ENCODE results near the gene GPATCH2L.

The GPATCH2L gene

DNA sequence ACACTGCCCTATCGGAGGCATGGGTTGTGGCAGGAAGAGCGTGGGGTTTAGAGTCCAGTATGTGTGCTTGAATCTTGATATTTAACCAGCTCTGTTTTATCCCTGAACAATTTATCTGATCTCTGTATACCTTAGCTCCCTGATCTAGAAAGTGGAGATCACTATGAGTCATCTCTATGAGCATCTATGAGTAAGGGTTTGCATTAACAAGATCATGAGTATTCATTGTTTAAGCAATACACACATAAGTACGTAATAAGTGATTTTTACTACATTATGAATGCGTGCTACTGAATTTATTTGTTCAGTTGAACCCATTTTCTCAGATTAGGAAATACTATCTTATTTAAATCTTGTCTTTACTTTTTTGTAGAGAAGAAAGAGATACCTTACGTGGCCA lies 49.4 kb downstream of the GPATCH2L start:
- ChIA-PET POLR2A (no interaction called here), CTCF (interaction anchor here (0.8 kb wide), 1 partner anchor 150 kb away, joined by 3 read pairs; no protein-coding TSS in a partner anchor)
- TF ChIP-seq ZNF610 (tag by site-specific recombination; IDR thresholded peaks at IDR 0.05; ENCODE audit: borderline replicate concordance) (no peak), ZNF155 (tag by site-specific recombination; IDR thresholded peaks at IDR 0.05) (no peak), ZBTB17 (tag by site-specific recombination; IDR thresholded peaks at IDR 0.05) (no peak), PRDM1 (tag by site-specific recombination; IDR thresholded peaks at IDR 0.05) (no peak), ZNF747 (tag by site-specific recombination; IDR thresholded peaks at IDR 0.05) (no peak)

DNA sequence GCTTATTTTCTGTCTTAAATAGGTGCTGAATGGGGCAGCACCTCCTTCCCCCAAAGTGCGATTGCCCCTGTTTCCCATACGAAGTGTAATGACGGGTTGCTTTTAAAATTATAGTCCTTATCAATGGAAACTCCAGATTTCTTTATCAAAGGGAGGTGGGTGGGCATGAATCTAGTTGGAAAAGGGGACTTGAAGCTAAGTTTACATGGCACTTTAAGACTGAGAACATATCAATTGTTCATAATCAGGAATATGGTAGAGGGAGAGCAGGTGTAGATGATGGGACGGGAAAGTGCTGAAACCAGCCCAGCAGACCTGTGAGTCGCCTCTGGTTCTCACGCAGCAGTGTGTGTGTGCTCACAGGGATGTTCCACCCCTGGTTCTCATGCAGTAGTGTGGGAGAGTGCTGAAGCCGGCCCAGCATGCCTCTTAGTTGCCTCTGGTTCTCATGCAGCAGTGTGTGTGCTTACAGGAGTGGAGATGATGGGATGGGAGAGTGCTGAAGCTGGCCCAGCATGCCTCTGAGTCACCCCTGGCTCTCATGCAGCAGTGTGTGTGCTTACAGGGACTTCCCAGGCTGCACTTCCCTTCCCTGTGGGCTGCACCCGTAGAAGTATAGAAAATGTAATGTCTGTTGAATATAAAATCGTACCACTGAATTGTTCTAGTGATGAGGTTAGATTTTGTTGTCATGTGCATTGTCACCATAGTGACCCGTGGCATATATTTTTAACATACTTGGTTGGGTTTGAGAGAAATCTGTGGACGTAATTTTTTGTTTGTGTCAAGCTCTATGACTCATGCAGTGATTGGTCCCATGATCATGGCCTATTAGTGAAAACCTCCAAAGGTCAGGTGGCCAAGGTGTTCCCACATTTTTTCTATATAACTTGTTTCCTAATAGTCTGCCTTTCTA lies 51.6 kb downstream of the GPATCH2L start:
- peaks cover 5 to 58% of the 10 kb centered on the region in 2 experiments; a peak in 2 of 3 replicates for H3K36me3 ChIP-seq (ENCODE audit: control insufficient read depth in 2 of 2, insufficient read depth in 1 of 2, low read length in 2 of 2)
- TF ChIP-seq ZNF529 (tag by site-specific recombination; IDR thresholded peaks at IDR 0.05; ENCODE audit: insufficient replicate concordance) (no peak), ZIC2 (tag by site-specific recombination; IDR thresholded peaks at IDR 0.05) (peak; percentile 28; the same call in 1 of the 2 replicates), ZSCAN30 (tag by site-specific recombination; IDR thresholded peaks at IDR 0.05) (no peak), ZNF776 (tag by site-specific recombination; IDR thresholded peaks at IDR 0.05; ENCODE audit: borderline replicate concordance) (no peak)
- no peak overlapping the region for H3K27ac ChIP-seq (ENCODE audit: extremely low read depth, low read depth, low read length)
- H3K4me1 ChIP-seq (ENCODE audit: control insufficient read depth, insufficient read depth, low read length) = no peaks in the 10 kb centered on the region
- no peaks in the 10 kb centered on the region for H3K9me3 ChIP-seq (ENCODE audit: control insufficient read depth, insufficient read depth, low read depth, low read length)
- CTCF ChIA-PET = interaction anchor here (0.7 to 0.9 kb wide), 2 partner anchors 224 to 442 kb away, joined by 3 read pairs; no protein-coding TSS in a partner anchor
- H3K4me3 ChIP-seq (ENCODE audit: low read depth, low read length) = no peak overlapping the region
- POLR2A ChIA-PET = no interaction called here

More for the DNA sequence above, 49.4 kb downstream of the GPATCH2L start:
- Histone ChIP-seq H3K36me3 (ENCODE audit: control insufficient read depth in 2 of 2, insufficient read depth in 1 of 2, low read length in 2 of 2) (peaks cover 15 to 68% of the 10 kb centered on the region in 2 experiments; a peak in 2 of 3 replicates), H3K9me3 (ENCODE audit: control insufficient read depth, insufficient read depth, low read depth, low read length) (no peaks in the 10 kb centered on the region), H3K4me1 (ENCODE audit: control insufficient read depth, insufficient read depth, low read length) (no peaks in the 10 kb centered on the region), H3K4me3 (ENCODE audit: low read depth, low read length) (no peak overlapping the region), H3K27ac (ENCODE audit: extremely low read depth, low read depth, low read length) (no peak overlapping the region)

DNA sequence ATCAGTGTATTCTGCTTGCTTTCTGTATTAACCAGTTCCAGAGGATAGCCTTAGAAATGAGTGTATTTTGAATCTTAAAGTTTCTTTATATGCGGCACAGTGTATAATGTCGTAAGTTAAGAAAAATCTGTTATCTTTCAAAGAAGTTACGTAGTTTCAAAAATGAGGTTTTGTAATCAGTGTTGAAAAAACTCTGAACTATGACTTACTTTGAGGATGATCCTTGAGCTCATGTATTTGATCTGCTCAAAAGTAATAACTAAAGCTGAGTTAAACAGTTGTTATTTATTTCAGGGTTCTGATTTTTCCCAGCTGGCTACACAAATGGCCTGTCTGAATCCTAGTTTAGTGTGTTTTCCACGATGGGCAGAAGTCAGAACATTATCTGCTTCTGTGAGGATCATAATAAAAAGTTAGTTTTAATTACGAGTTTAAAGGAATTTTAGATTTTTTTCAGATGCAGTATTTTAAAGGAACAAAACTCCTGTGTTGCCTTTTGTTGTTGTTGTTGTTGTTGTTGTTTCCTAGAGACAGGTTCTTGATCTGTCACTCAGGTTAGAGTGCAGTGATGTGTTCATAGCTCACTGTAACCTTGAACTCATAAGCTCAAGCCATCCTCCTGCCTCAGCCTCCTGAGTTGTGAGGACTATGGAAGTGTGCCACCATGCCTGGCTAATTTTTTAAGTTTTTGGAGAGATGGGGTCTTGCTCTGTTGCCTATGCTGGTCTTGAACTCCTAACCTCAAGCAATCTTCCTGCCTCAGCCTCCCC lies 52.9 kb downstream of the GPATCH2L start:
- Histone ChIP-seq H3K36me3 (ENCODE audit: control insufficient read depth in 2 of 2, insufficient read depth in 1 of 2, low read length in 2 of 2) (peaks cover 5 to 51% of the 10 kb centered on the region in 2 experiments; a peak in 2 of 3 replicates), H3K27ac (ENCODE audit: extremely low read depth, low read depth, low read length) (no peak overlapping the region), H3K9me3 (ENCODE audit: control insufficient read depth, insufficient read depth, low read depth, low read length) (no peaks in the 10 kb centered on the region), H3K4me1 (ENCODE audit: control insufficient read depth, insufficient read depth, low read length) (no peaks in the 10 kb centered on the region), H3K4me3 (ENCODE audit: low read depth, low read length) (no peak overlapping the region)
- POLR2A ChIA-PET = no interaction called here
- CTCF ChIA-PET = interaction anchor here (0.5 to 0.6 kb wide), 2 partner anchors 298 to 671 kb away, joined by 3 read pairs; no protein-coding TSS in a partner anchor
- TF ChIP-seq, protein P1, sequence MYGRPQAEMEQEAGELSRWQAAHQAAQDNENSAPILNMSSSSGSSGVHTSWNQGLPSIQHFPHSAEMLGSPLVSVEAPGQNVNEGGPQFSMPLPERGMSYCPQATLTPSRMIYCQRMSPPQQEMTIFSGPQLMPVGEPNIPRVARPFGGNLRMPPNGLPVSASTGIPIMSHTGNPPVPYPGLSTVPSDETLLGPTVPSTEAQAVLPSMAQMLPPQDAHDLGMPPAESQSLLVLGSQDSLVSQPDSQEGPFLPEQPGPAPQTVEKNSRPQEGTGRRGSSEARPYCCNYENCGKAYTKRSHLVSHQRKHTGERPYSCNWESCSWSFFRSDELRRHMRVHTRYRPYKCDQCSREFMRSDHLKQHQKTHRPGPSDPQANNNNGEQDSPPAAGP (tag by site-specific recombination; IDR thresholded peaks at IDR 0.05) = no peak
- TF ChIP-seq SALL2 (tag by site-specific recombination; IDR thresholded peaks at IDR 0.05; ENCODE audit: borderline replicate concordance) = no peak
- no peak for TF ChIP-seq RBAK (tag by site-specific recombination; IDR thresholded peaks at IDR 0.05)

DNA sequence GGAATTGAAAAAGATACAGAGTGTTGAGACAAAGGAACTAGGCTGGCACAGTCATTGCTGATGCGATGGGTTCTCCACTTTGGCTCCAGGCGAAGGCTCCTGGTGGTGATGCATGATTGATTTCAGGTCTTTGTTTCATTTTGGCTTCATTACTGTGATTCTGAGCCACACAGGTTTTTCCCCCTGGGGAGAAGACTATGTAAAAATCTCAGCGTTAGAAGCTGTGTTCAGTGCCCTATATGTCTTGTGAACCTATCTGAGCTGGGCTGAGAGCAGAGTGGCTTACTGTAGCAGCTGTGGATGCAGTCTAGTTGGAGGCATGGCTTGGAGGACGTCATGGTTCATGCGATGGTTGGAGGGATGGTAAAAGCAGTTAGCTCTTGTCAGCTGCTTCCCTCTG lies 54.0 kb downstream of the GPATCH2L start:
- Histone ChIP-seq H3K36me3 (ENCODE audit: control insufficient read depth in 2 of 2, insufficient read depth in 1 of 2, low read length in 2 of 2) (peaks cover 5 to 47% of the 10 kb centered on the region in 2 experiments; a peak in 2 of 3 replicates), H3K9me3 (ENCODE audit: control insufficient read depth, insufficient read depth, low read depth, low read length) (no peaks in the 10 kb centered on the region), H3K4me1 (ENCODE audit: control insufficient read depth, insufficient read depth, low read length) (no peaks in the 10 kb centered on the region), H3K4me3 (ENCODE audit: low read depth, low read length) (no peak overlapping the region), H3K27ac (ENCODE audit: extremely low read depth, low read depth, low read length) (no peak overlapping the region)
- ChIA-PET CTCF (no interaction called here), POLR2A (no interaction called here)
- TF ChIP-seq ZNF629 (tag by site-specific recombination; IDR thresholded peaks at IDR 0.05) (no peak), ZNF660 (tag by site-specific recombination; IDR thresholded peaks at IDR 0.05) (no peak), ZNF843 (tag by site-specific recombination; IDR thresholded peaks at IDR 0.05) (no peak), ZNF138 (tag by site-specific recombination; IDR thresholded peaks at IDR 0.05; ENCODE audit: borderline replicate concordance) (no peak), ZNF510 (tag by site-specific recombination; IDR thresholded peaks at IDR 0.05; ENCODE audit: insufficient replicate concordance) (no peak), ZBTB1 (tag by site-specific recombination; IDR thresholded peaks at IDR 0.05) (no peak), ZNF184 (tag by site-specific recombination; IDR thresholded peaks at IDR 0.05) (no peak), ZNF830 (tag by site-specific recombination; IDR thresholded peaks at IDR 0.05; ENCODE audit: low read depth) (no peak), ZNF423 (tag by site-specific recombination; IDR thresholded peaks at IDR 0.05) (no peak), ZNF366 (tag by site-specific recombination; conservative IDR thresholded peaks at IDR 0.05) (no peak), ZNF785 (tag by site-specific recombination; IDR thresholded peaks at IDR 0.05) (no peak), ZNF146 (tag by site-specific recombination; IDR thresholded peaks at IDR 0.05) (no peak)
- TF ChIP-seq, protein P2, sequence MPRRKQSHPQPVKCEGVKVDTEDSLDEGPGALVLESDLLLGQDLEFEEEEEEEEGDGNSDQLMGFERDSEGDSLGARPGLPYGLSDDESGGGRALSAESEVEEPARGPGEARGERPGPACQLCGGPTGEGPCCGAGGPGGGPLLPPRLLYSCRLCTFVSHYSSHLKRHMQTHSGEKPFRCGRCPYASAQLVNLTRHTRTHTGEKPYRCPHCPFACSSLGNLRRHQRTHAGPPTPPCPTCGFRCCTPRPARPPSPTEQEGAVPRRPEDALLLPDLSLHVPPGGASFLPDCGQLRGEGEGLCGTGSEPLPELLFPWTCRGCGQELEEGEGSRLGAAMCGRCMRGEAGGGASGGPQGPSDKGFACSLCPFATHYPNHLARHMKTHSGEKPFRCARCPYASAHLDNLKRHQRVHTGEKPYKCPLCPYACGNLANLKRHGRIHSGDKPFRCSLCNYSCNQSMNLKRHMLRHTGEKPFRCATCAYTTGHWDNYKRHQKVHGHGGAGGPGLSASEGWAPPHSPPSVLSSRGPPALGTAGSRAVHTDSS (tag by site-specific recombination; IDR thresholded peaks at IDR 0.05) = no peak
